GM12878 (cell line): Measurements from ENCODE around the gene TELO2. TPM values are rescaled to one million over a fixed set of nuclear protein-coding genes. Genes with fewer than 3 reads are reported as not detected.

ENCODE experiments used
- ATAC-seq: fragments of 200-7000 bp; cut with Tn5 transposase; 3 replicates; pipeline ENCODE4 v1.9.1; 2020; ENCODE audit warnings: mild to moderate bottlenecking, moderate library complexity
- BruUV-seq: library from RNA; stranded (reverse); fragments of 400-500 nt; replicated peaks from 2 replicates; lab custom pipeline; 2021; lab: Mats Ljungman, UMichigan
- CTCF ChIA-PET: fragments of 300-600 bp; sonication (Branson Sonifier 250); formaldehyde crosslinking; extraction: SDS; loops from one replicate; lab custom pipeline; 2021; ENCODE audit warnings: inconsistent platforms; lab: Yijun Ruan, JAX
- POLR2A ChIA-PET: fragments of 350-600 bp; formaldehyde crosslinking; extraction: SDS; loops from one replicate; lab custom pipeline; 2021; ENCODE audit warnings: inconsistent platforms; lab: Charles Lee
- RAD21 ChIA-PET: fragments of 300-600 bp; sonication (Branson Sonifier 250); formaldehyde crosslinking; loops from one replicate; lab custom pipeline; 2023; ENCODE audit warnings: antibody characterized with exemption; ENCODE audit not compliant: unreplicated experiment; lab: Charles Lee
- SMC1A ChIA-PET: fragments of 300-600 bp; sonication (Branson Sonifier 250); formaldehyde crosslinking; loops from one replicate; lab custom pipeline; 2023; ENCODE audit not compliant: unreplicated experiment, uncharacterized antibody; lab: Charles Lee
- DNase-seq: peaks from one replicate; pipeline ENCODE4 v3.0.0-alpha.2; 2011; ENCODE audit warnings: low read depth, low spot score
- FAIRE-seq: peaks from 3 replicates; lab custom pipeline; 2011; peaks lifted over from hg19 to GRCh38; lab: Jason Lieb, UNC
- H2AFZ ChIP-seq: 2 replicates; pipeline ENCODE4 v1.6.0; 2011; ENCODE audit warnings: low read depth, low read length, control low read depth; ENCODE audit not compliant: control insufficient read depth
- H3K27ac ChIP-seq: 2 replicates; pipeline ENCODE4 v1.5.1; 2011; ENCODE audit warnings: control low read depth; ENCODE audit not compliant: control insufficient read depth, insufficient read depth
- H3K27me3 ChIP-seq, 2 experiments: replicated peaks in 1 of 2; 2 replicates each; pipeline versions ENCODE4 v1.6.0 to v1.6.1; 2011; ENCODE audit warnings: low read length in 1 of 2; ENCODE audit not compliant: control insufficient read depth in 2 of 2, insufficient read depth in 2 of 2
- H3K36me3 ChIP-seq, 2 experiments: 2 replicates each; pipeline ENCODE4 v1.5.1; 2011; ENCODE audit warnings: low read length in 1 of 2; ENCODE audit not compliant: control insufficient read depth in 2 of 2, insufficient read depth in 2 of 2
- H3K4me1 ChIP-seq: 2 replicates; pipeline ENCODE4 v1.6.1; 2011; ENCODE audit warnings: mild to moderate bottlenecking, low read length, moderate library complexity, mixed read lengths; ENCODE audit not compliant: control insufficient read depth, insufficient read depth
- H3K4me2 ChIP-seq: 2 replicates; pipeline ENCODE4 v1.6.0; 2011; ENCODE audit warnings: control low read depth; ENCODE audit not compliant: control insufficient read depth, insufficient read depth
- H3K4me3 ChIP-seq: fragments of 200-600 bp; sonication (generic); 2 replicates; pipeline ENCODE4 v1.5.1; 2016
- H3K79me2 ChIP-seq: 2 replicates; pipeline ENCODE4 v1.6.0; 2011; ENCODE audit warnings: low read length; ENCODE audit not compliant: control insufficient read depth, insufficient read depth
- H3K9ac ChIP-seq: 2 replicates; pipeline ENCODE4 v1.8.0; 2011; ENCODE audit warnings: low read length, control low read depth, mixed read lengths; ENCODE audit not compliant: control insufficient read depth, insufficient read depth
- H3K9me3 ChIP-seq: replicated peaks from 3 replicates; pipeline ENCODE4 v1.5.1; 2011; ENCODE audit warnings: mild to moderate bottlenecking, low read length; ENCODE audit not compliant: control insufficient read depth, insufficient read depth
- H4K20me1 ChIP-seq: 2 replicates; pipeline ENCODE4 v1.6.0; 2011; ENCODE audit not compliant: control insufficient read depth, insufficient read depth
- ETV6 ChIP-seq, 2 experiments: fragments of 450-650 bp in 1 of 2; IDR thresholded peaks in 1 of 2; conservative IDR thresholded peaks in 1 of 2; 2 replicates each; pipeline ENCODE4 v1.6.1; 2014; ENCODE audit warnings: antibody characterized with exemption in 1 of 2, borderline replicate concordance in 1 of 2, low read depth in 1 of 2, mild to moderate bottlenecking in 1 of 2, moderate library complexity in 1 of 2
- IKZF1 ChIP-seq: fragments of 450-650 bp; conservative IDR thresholded peaks from 2 replicates; pipeline ENCODE4 v1.6.1; 2017; ENCODE audit warnings: antibody characterized with exemption, mild to moderate bottlenecking
- IKZF2 ChIP-seq, 2 experiments: fragments of 450-650 bp; IDR thresholded peaks; 2 replicates each; pipeline ENCODE4 v1.6.1; 2017; ENCODE audit warnings: mild to moderate bottlenecking in 2 of 2, moderate library complexity in 2 of 2
- MEF2A ChIP-seq: IDR thresholded peaks from 2 replicates; pipeline ENCODE4 v1.6.1; 2011; ENCODE audit warnings: low read depth, mild to moderate bottlenecking, low read length, moderate library complexity; ENCODE audit not compliant: insufficient read depth
- PBX3 ChIP-seq: IDR thresholded peaks from 2 replicates; pipeline ENCODE4 v1.6.1; 2011; ENCODE audit warnings: mild to moderate bottlenecking, low read depth, low read length, moderate library complexity; ENCODE audit not compliant: insufficient replicate concordance
- RAD21 ChIP-seq: IDR thresholded peaks from 2 replicates; pipeline ENCODE4 v1.6.1; 2011; ENCODE audit warnings: mild to moderate bottlenecking, low read depth, low read length, moderate library complexity; ENCODE audit not compliant: insufficient read depth
- RFX5 ChIP-seq: IDR thresholded peaks from 2 replicates; pipeline ENCODE4 v1.6.1; 2011; ENCODE audit warnings: low read depth, low read length, improper control_type of control experiment
- SIN3A ChIP-seq: IDR thresholded peaks from 2 replicates; pipeline ENCODE4 v1.6.1; 2012; ENCODE audit warnings: low read depth, low read length, improper control_type of control experiment
- SPI1 ChIP-seq: IDR thresholded peaks from 2 replicates; pipeline ENCODE4 v1.6.1; 2011; ENCODE audit warnings: low read depth, mild to moderate bottlenecking, low read length, moderate library complexity, borderline replicate concordance; ENCODE audit not compliant: insufficient read depth
- YBX1 ChIP-seq: fragments of 450-650 bp; IDR thresholded peaks from 2 replicates; pipeline ENCODE4 v1.6.1; 2016; ENCODE audit warnings: antibody characterized with exemption
- ZBED1 ChIP-seq: IDR thresholded peaks from 2 replicates; pipeline ENCODE4 v1.6.1; 2016; ENCODE audit warnings: borderline replicate concordance
- ZBTB4 ChIP-seq: fragments of 450-650 bp; formaldehyde crosslinking; IDR thresholded peaks from 2 replicates; pipeline ENCODE4 v1.4.0; 2022; ENCODE audit warnings: mild to moderate bottlenecking, moderate library complexity
- ZNF217 ChIP-seq: fragments of 450-650 bp; IDR thresholded peaks from 2 replicates; pipeline ENCODE4 v1.6.1; 2017; ENCODE audit warnings: antibody characterized with exemption, mild to moderate bottlenecking
- ZNF622 ChIP-seq: fragments of 450-650 bp; IDR thresholded peaks from 2 replicates; pipeline ENCODE4 v1.6.1; 2017; ENCODE audit warnings: mild to moderate bottlenecking, inconsistent platforms
- WGBS: methylation state at CpG from one replicate; pipeline ENCODE4 v1.1.6; 2016; ENCODE audit warnings: low lambda C conversion rate; ENCODE audit not compliant: insufficient replicate concordance, insufficient coverage; ENCODE audit errors: missing lambda C conversion rate; 5-methylcytosine and 5-hydroxymethylcytosine counted together
- in situ Hi-C: fragments of 300-500 bp; cut with MboI; formaldehyde crosslinking; loops from 9 replicates; pipeline ENCODE4 v1.14.3; 2018; ENCODE audit warnings: mixed read lengths
- intact Hi-C: fragments of 100-400 bp; cut with micrococcal nuclease; formaldehyde crosslinking; loops from one replicate; pipeline ENCODE4 v1.14.2; 2022; ENCODE audit not compliant: unreplicated experiment
- polyA plus RNA-seq, 11 experiments: library from polyadenylated mRNA; depleted of rRNA in 4 of 11; unstranded in 6 of 11; stranded (reverse) in 5 of 11; fragments of >200 nt; fragmentation: Nextera tagmentation in 4 of 11; fragmentation: Illumina TruSeq in 1 of 11; extraction: Ambion mirVana in 4 of 11; extraction: Trizol in 1 of 11; gene quantifications; 1 replicate in 1 of 11; 2 replicates in 10 of 11; pipeline versions ENCODE4 v1.2.1 to v1.2.3, GENCODE V29; 2011 to 2016; ENCODE audit warnings: inconsistent platforms in 2 of 11, missing spikeins in 2 of 11, low read depth in 1 of 11
- total RNA-seq, 4 experiments: library from RNA; depleted of rRNA in 3 of 4; stranded (reverse); fragments of >200 nt in 3 of 4; fragmentation: Illumina TruSeq in 1 of 4; extraction: Trizol in 1 of 4; gene quantifications; 2 replicates each; pipeline versions ENCODE4 v1.2.1 to v1.2.3, GENCODE V29; 2013 to 2021

Gene TELO2
- total and polyA plus RNA-seq, 10 of the 15 experiments (the other 5 are each of a cell fraction or from before 2014, with no cell fraction given): 0.55 to 72.8 (median 18.6) TPM

- ChIA-PET SMC1A (no interaction called here), CTCF (no interaction called here), RAD21 (no interaction called here), POLR2A (no interaction called here)
- Histone ChIP-seq H3K36me3 (no peaks in the 10 kb centered on the region), H3K4me2 (no peak overlapping the region), H3K79me2 (no peaks in the 10 kb centered on the region), H3K4me1 (peaks cover 9% of the 10 kb centered on the region), H3K27ac (no peak overlapping the region), H3K9me3 (no peaks in the 10 kb centered on the region), H3K27me3 (no peaks in the 10 kb centered on the region), H4K20me1 (no peaks in the 10 kb centered on the region), H2AFZ (no peak overlapping the region)
- WGBS: 80% methylated on average over 23 of the region's 23 CpGs
- in situ Hi-C loops: no loop called here
- ATAC-seq (no peak), DNase-seq (no peak), FAIRE-seq (no peak)
- BruUV-seq: no TSS peak
- intact Hi-C loops: no loop called here
- TF ChIP-seq ETV6 (conservative IDR thresholded peaks at IDR 0.05 in 1 of 2, IDR thresholded peaks at IDR 0.05 in 1 of 2; ENCODE audit: borderline replicate concordance in 1 of 2, low read depth in 1 of 2) (no peak), IKZF1 (no peak), ZBED1 (no peak), RFX5 (no peak), ZNF622 (no peak), PBX3 (no peak), ZNF217 (no peak), SIN3A (no peak), RAD21 (no peak), YBX1 (no peak), SPI1 (no peak), IKZF2 (IDR thresholded peaks at IDR 0.05) (no peak), MEF2A (no peak), ZBTB4 (CRISPR knock-in tag) (no peak)
- TF ChIP-seq, all 136 proteins: peak for 0
- Histone ChIP-seq H3K9ac (no peak overlapping the region), H3K4me3 (no peak overlapping the region)
Measured at GRCh38 chr16:1548727-1549126, 55.6 kb downstream of the TELO2 start.
